AG09309 (cell line): Measurements from ENCODE around the gene EXOC2.

Source experiments
- DNase-seq: peaks from one replicate; pipeline ENCODE4 v3.0.0-alpha.2; 2010; ENCODE audit warnings: low read depth
- H3K4me3 ChIP-seq: 2 replicates; pipeline ENCODE4 v1.5.1; 2011; ENCODE audit warnings: mild to moderate bottlenecking, low read depth, low read length, moderate library complexity; ENCODE audit not compliant: control insufficient read depth
- CTCF ChIP-seq: IDR thresholded peaks from 2 replicates; pipeline ENCODE4 v1.5.1; 2011; ENCODE audit warnings: mild to moderate bottlenecking, low read depth, low read length, inconsistent platforms; ENCODE audit not compliant: insufficient read depth, control insufficient read depth; ENCODE audit errors: missing control alignments

The EXOC2 gene

GRCh38 chr6:515267-515666, 177.7 kb downstream of the EXOC2 start:
- no peak for DNase-seq
- no peak for TF ChIP-seq CTCF
- no peak overlapping the region for H3K4me3 ChIP-seq

GRCh38 chr6:514396-514978, 178.5 kb downstream of the EXOC2 start:
- no peak for DNase-seq
- no peak overlapping the region for H3K4me3 ChIP-seq
- TF ChIP-seq CTCF, result no peak

GRCh38 chr6:513961-514360, 179.0 kb downstream of the EXOC2 start:
- TF ChIP-seq CTCF, result no peak
- H3K4me3 ChIP-seq, result no peak overlapping the region
- DNase-seq, result no peak

GRCh38 chr6:513058-513457, 179.9 kb downstream of the EXOC2 start:
- TF ChIP-seq CTCF, result no peak
- H3K4me3 ChIP-seq, result no peak overlapping the region
- DNase-seq, result no peak

GRCh38 chr6:511488-512137, 181.3 kb downstream of the EXOC2 start:
- DNase-seq, result no peak
- no peak overlapping the region for H3K4me3 ChIP-seq
- TF ChIP-seq CTCF, result no peak

GRCh38 chr6:509676-510075, 183.3 kb downstream of the EXOC2 start:
- H3K4me3 ChIP-seq, result no peak overlapping the region
- no peak for DNase-seq

More at GRCh38 chr6:509676-510075, 183.3 kb downstream of the EXOC2 start:
- TF ChIP-seq CTCF, result no peak
